Measurements from ENCODE around the gene SOWAHA.

GRCh38 chr5:132778129-132778528, 35.0 kb upstream of the SOWAHA start:
- TF ChIP-seq SREBF2 (IDR thresholded peaks at IDR 0.05; ENCODE audit: low read length) (no peak), HDAC6 (IDR thresholded peaks at IDR 0.05; ENCODE audit: unreplicated experiment) (no peak), EP300 (IDR thresholded peaks at IDR 0.05; ENCODE audit: borderline replicate concordance in 1 of 2, control insufficient read depth in 1 of 2, low read depth in 2 of 2, low read length in 2 of 2) (no peak), MEF2B (IDR thresholded peaks at IDR 0.05; ENCODE audit: partially characterized antibody, poor library complexity, severe bottlenecking) (no peak), POLR2AphosphoS5 (IDR thresholded peaks at IDR 0.05; ENCODE audit: low read length) (no peak)
- TF ChIP-seq, protein P1, sequence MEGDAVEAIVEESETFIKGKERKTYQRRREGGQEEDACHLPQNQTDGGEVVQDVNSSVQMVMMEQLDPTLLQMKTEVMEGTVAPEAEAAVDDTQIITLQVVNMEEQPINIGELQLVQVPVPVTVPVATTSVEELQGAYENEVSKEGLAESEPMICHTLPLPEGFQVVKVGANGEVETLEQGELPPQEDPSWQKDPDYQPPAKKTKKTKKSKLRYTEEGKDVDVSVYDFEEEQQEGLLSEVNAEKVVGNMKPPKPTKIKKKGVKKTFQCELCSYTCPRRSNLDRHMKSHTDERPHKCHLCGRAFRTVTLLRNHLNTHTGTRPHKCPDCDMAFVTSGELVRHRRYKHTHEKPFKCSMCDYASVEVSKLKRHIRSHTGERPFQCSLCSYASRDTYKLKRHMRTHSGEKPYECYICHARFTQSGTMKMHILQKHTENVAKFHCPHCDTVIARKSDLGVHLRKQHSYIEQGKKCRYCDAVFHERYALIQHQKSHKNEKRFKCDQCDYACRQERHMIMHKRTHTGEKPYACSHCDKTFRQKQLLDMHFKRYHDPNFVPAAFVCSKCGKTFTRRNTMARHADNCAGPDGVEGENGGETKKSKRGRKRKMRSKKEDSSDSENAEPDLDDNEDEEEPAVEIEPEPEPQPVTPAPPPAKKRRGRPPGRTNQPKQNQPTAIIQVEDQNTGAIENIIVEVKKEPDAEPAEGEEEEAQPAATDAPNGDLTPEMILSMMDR (IDR thresholded peaks at IDR 0.05 in 2 of 3, conservative IDR thresholded peaks at IDR 0.05 in 1 of 3; ENCODE audit: control insufficient read depth in 2 of 3, extremely low read depth in 1 of 3, insufficient read depth in 1 of 3, low read depth in 3 of 3, low read length in 3 of 3): no peak

All from GM12878 (cell line).